Esophagus (tissue), 2 donors: ENCODE measurements around the gene PTMA. TPM values are rescaled to one million over a fixed set of nuclear protein-coding genes. Genes with fewer than 3 reads are reported as not detected.
A peak's percentile ranks its signal among the peaks of the same experiment; 100 is the strongest.

Experiments used
- H3K27ac ChIP-seq, 2 donors: one replicate each; pipeline ENCODE4 v1.5.1; 2013; ENCODE audit warnings: low read depth in 2 of 2, mild to moderate bottlenecking in 2 of 2, inconsistent platforms in 1 of 2, low read length in 1 of 2, moderate library complexity in 1 of 2
- H3K27me3 ChIP-seq, 2 donors: one replicate each; pipeline ENCODE4 v1.6.1; 2013; ENCODE audit warnings: low read length in 2 of 2, control low read depth in 1 of 2, mild to moderate bottlenecking in 1 of 2; ENCODE audit not compliant: insufficient read depth in 2 of 2, control insufficient read depth in 1 of 2
- H3K36me3 ChIP-seq, 2 donors: one replicate each; pipeline ENCODE4 v1.6.1; 2013; ENCODE audit warnings: low read length in 1 of 2; ENCODE audit not compliant: control insufficient read depth in 2 of 2, insufficient read depth in 2 of 2
- H3K4me1 ChIP-seq, 2 donors: one replicate each; pipeline ENCODE4 v1.6.1; 2013; ENCODE audit warnings: low read length in 1 of 2; ENCODE audit not compliant: control insufficient read depth in 2 of 2, insufficient read depth in 2 of 2
- H3K4me3 ChIP-seq, 2 donors: one replicate each; pipeline ENCODE4 v1.5.1; 2013; ENCODE audit warnings: low read length in 2 of 2, mild to moderate bottlenecking in 2 of 2, low read depth in 1 of 2, moderate library complexity in 1 of 2
- H3K9me3 ChIP-seq, 2 donors: one replicate each; pipeline ENCODE4 v1.6.1; 2013; ENCODE audit warnings: mild to moderate bottlenecking in 2 of 2, low read depth in 1 of 2, low read length in 1 of 2, moderate library complexity in 1 of 2; ENCODE audit not compliant: control insufficient read depth in 2 of 2, insufficient read depth in 1 of 2
- WGBS, 2 donors: extraction: QIAGEN DNeasy Blood & Tissue Kit; methylation state at CpG; one replicate each; pipeline ENCODE4 v1.1.7; 2013; 5-methylcytosine and 5-hydroxymethylcytosine counted together
- polyA plus RNA-seq, 2 donors: library from polyadenylated mRNA; stranded (reverse); fragments of 200-250 nt; gene quantifications; one replicate each; pipeline ENCODE4 v1.2.3, GENCODE V29; 2013
- donor health status: healthy with polysubstance abuse.
- donor health status: Bipolar disorder and iron deficiency.

Gene PTMA
- polyA plus RNA-seq, 2 donors: 1,139 to 1,606 TPM

DNA sequence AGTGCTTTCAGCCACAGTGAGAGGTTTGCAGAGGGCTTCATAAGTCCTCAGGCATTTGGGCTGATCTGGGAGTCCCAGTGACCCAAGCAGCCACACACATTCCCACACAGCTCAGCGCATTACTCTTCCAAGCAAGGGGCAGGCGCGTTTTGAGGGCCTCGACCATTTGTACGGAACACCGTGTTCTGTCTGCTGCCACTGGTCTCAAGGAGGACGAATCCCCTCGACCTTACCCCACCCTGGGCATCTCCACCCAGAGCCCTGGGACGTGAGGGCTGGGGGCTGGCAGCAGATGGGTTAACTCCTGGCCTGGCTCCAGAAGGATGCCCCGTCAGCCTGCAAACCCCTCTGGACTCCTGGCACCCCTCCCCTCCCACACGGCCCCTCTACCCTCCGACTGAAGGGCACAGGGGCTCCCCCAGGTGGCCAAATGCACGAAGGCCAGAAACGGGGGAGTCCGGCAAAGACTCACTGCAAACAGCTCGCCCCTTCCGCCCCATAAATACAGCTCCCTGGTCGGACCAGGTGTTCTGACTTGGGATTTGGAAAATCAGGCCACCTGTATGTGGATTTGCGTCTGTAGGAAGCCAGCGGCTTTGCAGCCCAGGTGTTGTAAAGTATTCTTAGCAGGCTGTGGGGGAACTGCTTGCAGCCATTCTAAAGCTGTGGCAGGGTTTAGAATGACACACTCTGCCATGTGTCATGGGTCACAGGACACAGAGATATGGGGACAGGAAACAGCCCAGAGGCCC is 33.6 kb upstream of the PTMA start:
- no peaks in the 10 kb centered on the region for H3K36me3 ChIP-seq
- 23 to 25% methylated on average over 20 of the region's 20 CpGs for WGBS, 2 donors
- no peaks in the 10 kb centered on the region for H3K27me3 ChIP-seq
- H3K9me3 ChIP-seq: no peaks in the 10 kb centered on the region
- no peak overlapping the region for H3K4me3 ChIP-seq
- peak overlapping the region; percentile 82 to 92 for H3K27ac ChIP-seq
- peaks cover 12 to 18% of the 10 kb centered on the region in 2 donors for H3K4me1 ChIP-seq

DNA sequence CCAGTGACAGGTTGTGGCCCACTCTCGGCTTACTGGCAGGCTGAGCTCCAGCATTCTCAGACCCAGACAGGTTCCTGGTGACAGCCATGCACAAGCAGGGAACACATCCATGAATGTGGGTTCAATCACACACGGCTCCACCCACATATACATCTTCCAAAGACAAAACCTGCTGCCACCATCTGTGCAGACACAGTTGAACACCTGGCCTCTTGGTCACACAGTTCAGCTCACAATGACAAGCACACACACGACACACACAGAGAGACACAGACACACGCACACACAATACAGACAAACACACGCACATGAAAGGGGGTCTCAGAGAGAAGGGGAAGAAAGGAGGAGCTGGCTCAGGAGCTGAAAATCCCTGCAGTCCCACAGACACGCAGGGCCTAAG is 32.1 kb upstream of the PTMA start:
- Histone ChIP-seq H3K36me3 (no peaks in the 10 kb centered on the region), H3K27ac (no peak overlapping the region), H3K27me3 (no peaks in the 10 kb centered on the region), H3K4me1 (peaks cover 10 to 17% of the 10 kb centered on the region in 2 donors), H3K4me3 (no peak overlapping the region), H3K9me3 (no peaks in the 10 kb centered on the region)
- WGBS, 2 donors: 89 to 91% methylated on average over 6 of the region's 6 CpGs

DNA sequence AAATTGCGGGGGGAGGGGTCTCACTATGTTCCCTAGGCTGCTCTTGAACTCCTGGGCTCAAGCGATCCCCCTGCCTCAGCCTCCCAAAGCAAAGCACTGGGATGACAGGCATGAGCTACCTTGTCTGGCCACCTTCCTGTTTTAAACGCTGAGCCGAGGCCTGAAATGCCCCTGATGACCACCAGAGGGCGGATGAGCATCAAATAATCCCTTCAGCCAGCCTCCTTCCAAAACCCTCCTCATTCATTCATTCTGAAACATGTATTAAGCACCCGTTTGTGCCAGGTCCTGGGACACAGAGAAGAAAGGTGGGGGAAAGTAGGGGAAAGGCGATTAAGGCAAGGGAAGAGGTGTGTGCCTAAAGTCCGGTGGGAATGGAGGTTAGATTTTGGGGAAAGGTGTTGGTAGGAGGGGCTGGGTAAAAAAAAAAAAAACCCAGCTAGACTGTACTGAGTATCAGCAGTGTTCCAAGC is 30.7 kb upstream of the PTMA start:
- no peaks in the 10 kb centered on the region for H3K27me3 ChIP-seq
- 1 to 3% methylated on average over 8 of the region's 8 CpGs for WGBS, 2 donors
- no peak overlapping the region for H3K4me3 ChIP-seq
- no peaks in the 10 kb centered on the region for H3K36me3 ChIP-seq
- no peaks in the 10 kb centered on the region for H3K9me3 ChIP-seq
- H3K4me1 ChIP-seq: peaks cover 6 to 8% of the 10 kb centered on the region in 2 donors
- H3K27ac ChIP-seq: no peak overlapping the region

DNA sequence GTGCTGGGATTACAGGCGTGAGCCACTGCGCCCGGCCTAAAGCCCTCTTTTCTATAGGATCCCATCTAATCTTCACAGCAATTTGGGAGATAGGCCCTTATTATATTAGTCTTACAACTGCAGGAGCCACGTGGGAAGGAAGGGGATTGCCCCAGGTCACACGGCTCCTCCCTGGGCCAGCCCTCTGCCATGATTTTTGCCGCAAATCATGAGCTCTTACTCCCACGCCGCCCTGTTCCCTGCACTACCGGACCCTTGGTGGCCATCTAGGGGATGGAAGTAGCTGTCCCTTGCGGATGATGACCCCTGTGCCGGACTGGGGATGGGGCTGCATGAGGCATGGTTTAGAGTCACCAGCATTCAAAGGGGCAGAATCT is 28.4 kb upstream of the PTMA start:
- peak overlapping the region in 1 of 2 donors; percentile 50 for H3K4me3 ChIP-seq
- no peaks in the 10 kb centered on the region for H3K27me3 ChIP-seq
- H3K36me3 ChIP-seq: no peaks in the 10 kb centered on the region
- peaks cover 3 to 5% of the 10 kb centered on the region in 2 donors for H3K4me1 ChIP-seq
- WGBS, 2 donors: 53 to 60% methylated on average over 11 of the region's 11 CpGs
- H3K27ac ChIP-seq: peak overlapping the region; percentile 89
- H3K9me3 ChIP-seq: no peaks in the 10 kb centered on the region

DNA sequence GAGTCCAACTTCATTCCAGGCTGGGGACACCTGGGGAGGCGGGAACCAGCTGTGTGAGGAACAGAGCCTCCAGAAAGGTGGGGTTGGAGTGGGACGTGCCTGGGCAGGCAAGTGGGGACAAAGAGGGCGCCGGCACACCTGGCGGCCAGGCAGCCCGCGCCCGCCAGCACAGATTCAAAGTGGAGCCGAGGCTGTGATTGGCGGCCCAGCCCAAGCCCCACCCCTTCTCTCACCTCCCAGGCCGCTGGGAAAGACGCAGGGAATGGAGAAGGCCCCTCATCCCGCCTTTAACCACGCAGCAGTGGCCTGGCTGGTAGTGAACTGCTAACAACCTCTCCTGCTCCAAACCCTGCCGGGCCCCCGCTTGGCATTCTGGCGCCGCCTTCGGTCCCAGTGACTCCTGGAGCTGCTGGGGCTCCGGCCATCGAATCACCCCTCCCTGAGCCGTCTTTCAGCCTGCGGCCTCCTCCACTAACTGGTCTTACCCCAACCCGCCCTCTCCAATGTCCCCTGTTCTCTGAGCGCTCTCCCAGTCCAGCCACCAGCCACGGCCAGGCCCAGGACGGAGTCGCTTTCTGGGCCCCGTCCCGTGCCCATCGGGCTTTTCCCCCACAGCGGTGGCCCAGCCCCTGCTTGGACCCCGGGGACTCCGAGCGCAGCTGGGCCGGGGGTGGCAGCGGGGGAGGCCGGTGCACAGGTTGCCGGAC is 27.9 kb upstream of the PTMA start:
- Histone ChIP-seq H3K4me3 (peak overlapping the region; percentile 50 to 54), H3K9me3 (no peaks in the 10 kb centered on the region), H3K27ac (peak overlapping the region; percentile 89), H3K4me1 (peaks cover 2% of the 10 kb centered on the region in 2 donors), H3K27me3 (no peaks in the 10 kb centered on the region), H3K36me3 (no peaks in the 10 kb centered on the region)
- 31 to 35% methylated on average over 31 to 39 of the region's 39 CpGs for WGBS, 2 donors

DNA sequence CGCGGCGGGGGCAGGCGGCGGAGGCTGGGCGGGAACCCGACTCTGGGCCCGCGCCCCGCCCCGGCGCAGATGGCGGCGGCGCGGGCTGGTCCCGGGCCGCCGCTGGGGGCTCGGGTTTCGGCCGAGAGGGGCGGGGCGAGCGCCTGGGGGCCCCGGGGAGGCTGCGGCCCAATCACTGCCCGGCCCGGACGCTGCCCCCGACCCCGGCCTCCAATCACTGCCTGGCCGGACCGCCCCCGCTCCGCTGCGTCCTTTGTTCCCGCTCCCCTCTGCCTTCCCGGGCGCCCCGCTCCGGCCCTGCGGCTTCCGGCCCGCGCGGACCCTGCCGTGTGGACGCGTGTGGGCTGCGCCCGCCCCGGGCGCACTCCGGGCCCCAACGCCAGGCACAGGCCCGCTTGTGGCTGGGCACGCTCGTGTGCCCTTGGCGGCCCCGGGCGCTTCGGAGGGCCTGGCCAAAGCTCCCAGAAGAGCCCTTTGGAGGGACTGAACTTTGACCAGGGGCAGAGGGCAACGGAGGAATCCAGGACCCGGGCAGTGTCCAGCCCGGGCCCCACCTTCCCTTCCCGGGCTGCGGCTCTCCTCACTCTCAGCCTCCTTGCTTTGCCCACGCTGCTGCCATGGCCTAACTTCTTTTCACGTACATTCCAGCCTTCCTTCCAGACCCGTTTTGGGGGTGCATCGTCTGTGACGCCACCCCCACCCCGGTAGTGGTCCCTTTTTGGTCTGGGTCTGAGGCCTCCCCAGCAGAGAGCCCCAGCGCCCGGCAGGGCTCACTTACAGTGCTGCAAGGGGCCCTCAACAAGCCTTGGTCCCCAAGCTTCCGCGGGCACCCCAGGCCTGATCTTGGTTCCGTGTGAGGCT is 27.1 kb upstream of the PTMA start:
- Histone ChIP-seq H3K27ac (peak overlapping the region; percentile 89), H3K4me1 (peaks cover 2% of the 10 kb centered on the region in 2 donors), H3K4me3 (peak overlapping the region; percentile 50 to 54), H3K9me3 (no peaks in the 10 kb centered on the region), H3K36me3 (no peaks in the 10 kb centered on the region), H3K27me3 (no peaks in the 10 kb centered on the region)
- WGBS, 2 donors: 9 to 23% methylated on average over 30 to 79 of the region's 79 CpGs

DNA sequence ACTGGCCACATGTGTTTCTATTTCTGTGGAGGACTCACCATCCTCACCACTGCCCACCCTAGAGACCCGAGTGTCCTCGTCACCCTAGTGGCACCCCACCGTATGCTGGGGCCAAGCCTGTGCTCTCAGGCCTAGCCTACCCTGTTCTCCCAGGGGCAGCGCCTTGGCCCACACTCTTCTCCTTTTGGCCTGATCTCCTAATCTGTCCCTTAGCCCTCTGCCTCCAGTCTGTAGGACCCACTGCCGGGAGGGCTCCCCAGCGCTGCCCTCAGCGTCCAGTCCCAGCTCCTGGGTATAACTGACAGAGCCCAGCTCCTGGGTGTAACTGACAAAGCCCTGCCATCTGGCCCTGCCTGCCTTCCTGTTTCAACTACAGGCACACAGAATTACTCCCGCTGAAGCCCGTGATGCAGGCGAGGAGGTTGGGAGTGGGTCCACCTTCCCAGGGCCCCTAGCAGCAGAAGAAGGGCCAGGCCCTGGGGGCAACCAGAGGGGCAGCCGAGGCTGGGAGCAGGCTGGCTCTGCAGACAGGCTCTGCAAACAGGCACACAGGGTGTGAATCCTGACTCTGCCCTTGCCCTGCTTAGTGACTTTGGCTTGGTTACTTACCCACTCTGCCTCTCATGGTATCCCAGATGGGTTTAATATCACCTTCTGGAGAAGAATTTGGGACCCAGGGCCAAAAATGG is 25.6 kb upstream of the PTMA start:
- no peak overlapping the region for H3K27ac ChIP-seq
- 87 to 88% methylated on average over 11 of the region's 11 CpGs for WGBS, 2 donors
- no peak overlapping the region for H3K4me3 ChIP-seq
- no peaks in the 10 kb centered on the region for H3K27me3 ChIP-seq
- no peaks in the 10 kb centered on the region for H3K36me3 ChIP-seq
- H3K9me3 ChIP-seq: no peaks in the 10 kb centered on the region
- peaks cover 2 to 4% of the 10 kb centered on the region in 2 donors for H3K4me1 ChIP-seq

DNA sequence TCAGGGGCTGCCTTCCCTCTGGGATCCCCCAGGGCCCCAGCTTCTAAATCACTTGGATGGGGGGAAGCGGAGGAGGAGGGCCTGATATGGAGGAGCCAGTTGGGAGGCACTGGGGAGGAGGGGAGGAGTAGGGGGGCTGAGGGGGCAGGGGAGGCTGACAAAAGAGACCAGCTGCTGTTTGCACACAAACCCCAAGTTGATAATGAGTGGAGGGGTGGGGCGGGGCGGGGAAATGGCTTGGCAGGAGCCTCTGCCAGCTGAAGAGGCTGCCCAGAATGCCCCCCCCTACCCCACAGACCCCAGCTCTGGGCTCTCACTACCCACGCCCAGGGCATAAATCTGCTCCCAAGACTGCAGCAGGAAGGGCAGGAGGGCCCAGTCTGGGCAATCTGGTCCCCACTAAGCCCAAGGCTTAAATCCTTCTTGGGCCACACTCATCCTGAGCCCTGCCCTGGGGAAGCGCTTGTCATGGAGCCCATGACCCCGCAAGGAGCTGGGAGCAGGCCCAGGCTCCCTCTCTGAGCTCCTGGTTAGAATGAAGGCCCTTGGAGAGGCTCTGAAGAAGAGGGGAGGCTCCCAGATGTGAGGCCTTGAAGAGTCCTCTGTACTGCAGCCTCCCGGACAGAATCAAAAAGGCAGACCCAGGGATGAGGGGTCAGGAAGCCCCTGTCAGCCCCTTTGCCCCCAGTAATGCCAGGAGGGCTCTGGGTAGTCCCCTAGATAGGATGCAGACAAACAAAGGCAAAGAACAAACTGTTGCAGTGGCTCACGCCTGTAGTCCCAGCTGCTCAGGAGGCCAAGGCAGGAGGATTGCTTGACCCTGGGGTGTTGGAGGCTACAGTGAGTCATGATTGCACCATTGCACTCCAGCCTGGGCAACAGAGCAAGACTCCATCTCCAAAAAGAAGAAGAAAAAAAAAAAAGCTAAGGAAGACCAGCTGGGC is 24.8 kb upstream of the PTMA start:
- H3K36me3 ChIP-seq: no peaks in the 10 kb centered on the region
- H3K4me3 ChIP-seq: no peak overlapping the region
- 90 to 91% methylated on average over 6 to 8 of the region's 8 CpGs for WGBS, 2 donors
- no peaks in the 10 kb centered on the region for H3K9me3 ChIP-seq
- peaks cover 2 to 4% of the 10 kb centered on the region in 2 donors for H3K4me1 ChIP-seq
- no peaks in the 10 kb centered on the region for H3K27me3 ChIP-seq
- no peak overlapping the region for H3K27ac ChIP-seq
